SK-N-SH treated with all-trans-retinoic acid at 6 μM for 48 hours (cell line): ENCODE measurements around the gene ANKRD44.

Experiments
- ARNTL ChIP-seq: fragments of 450-650 bp; formaldehyde crosslinking; IDR thresholded peaks from 2 replicates; pipeline ENCODE4 v1.5.0; 2020; ENCODE audit warnings: low read depth, mild to moderate bottlenecking, moderate library complexity, borderline replicate concordance
- BACH2 ChIP-seq: fragments of 250-450 bp; sonication (Bioruptor Pico); IDR thresholded peaks from 2 replicates; pipeline ENCODE4 v1.9.0; 2021; ENCODE audit warnings: mild to moderate bottlenecking, borderline replicate concordance
- CSDC2 ChIP-seq: fragments of 250-450 bp; sonication (Bioruptor Pico); IDR thresholded peaks from 2 replicates; pipeline ENCODE4 v1.5.0; 2020; ENCODE audit warnings: mild to moderate bottlenecking, moderate library complexity
- ESRRG ChIP-seq: fragments of 250-450 bp; sonication (Bioruptor Pico); IDR thresholded peaks from 2 replicates; pipeline ENCODE4 v1.6.1; 2021; ENCODE audit warnings: mild to moderate bottlenecking
- PPARA ChIP-seq: fragments of 250-450 bp; sonication (Bioruptor Pico); IDR thresholded peaks from 2 replicates; pipeline ENCODE4 v1.5.0; 2020; ENCODE audit warnings: mild to moderate bottlenecking, borderline replicate concordance
- RARB ChIP-seq: fragments of 250-450 bp; sonication (Bioruptor Pico); IDR thresholded peaks from 2 replicates; pipeline ENCODE4 v1.8.0; 2021; ENCODE audit warnings: mild to moderate bottlenecking, moderate library complexity
- SNAI2 ChIP-seq: fragments of 250-450 bp; sonication (Bioruptor Pico); IDR thresholded peaks from 2 replicates; pipeline ENCODE4 v1.5.0; 2020; ENCODE audit warnings: mild to moderate bottlenecking, moderate library complexity
- ZFP3 ChIP-seq: fragments of 250-450 bp; sonication (Bioruptor Pico); IDR thresholded peaks from 2 replicates; pipeline ENCODE4 v1.5.0; 2020; ENCODE audit warnings: mild to moderate bottlenecking, moderate library complexity
- ZNF565 ChIP-seq: fragments of 450-650 bp; formaldehyde crosslinking; conservative IDR thresholded peaks from 2 replicates; pipeline ENCODE4 v1.5.0; 2020; ENCODE audit warnings: low read depth, mild to moderate bottlenecking, moderate library complexity
- ZNF70 ChIP-seq: fragments of 450-650 bp; formaldehyde crosslinking; IDR thresholded peaks from 2 replicates; pipeline ENCODE4 v1.5.0; 2020; ENCODE audit warnings: mild to moderate bottlenecking, moderate library complexity
- TF ChIP-seq, protein P1 (sequence below): fragments of 250-450 bp; sonication (Bioruptor Pico); IDR thresholded peaks from 2 replicates; pipeline ENCODE4 v1.8.0; 2020; ENCODE audit warnings: mild to moderate bottlenecking, moderate library complexity, borderline replicate concordance
- TF ChIP-seq, protein P2 (sequence below): fragments of 250-450 bp; sonication (Bioruptor Pico); IDR thresholded peaks from 2 replicates; pipeline ENCODE4 v1.5.0; 2020; ENCODE audit warnings: mild to moderate bottlenecking, moderate library complexity
- TF ChIP-seq, protein P3 (sequence below): fragments of 250-450 bp; sonication (Bioruptor Pico); IDR thresholded peaks from 2 replicates; pipeline ENCODE4 v1.5.1; 2020; ENCODE audit warnings: low read depth, mild to moderate bottlenecking, moderate library complexity
- TF ChIP-seq, protein P4 (sequence below): fragments of 250-450 bp; sonication (Bioruptor Pico); IDR thresholded peaks from 2 replicates; pipeline ENCODE4 v1.5.1; 2021; ENCODE audit warnings: mild to moderate bottlenecking, moderate library complexity

DNA sequence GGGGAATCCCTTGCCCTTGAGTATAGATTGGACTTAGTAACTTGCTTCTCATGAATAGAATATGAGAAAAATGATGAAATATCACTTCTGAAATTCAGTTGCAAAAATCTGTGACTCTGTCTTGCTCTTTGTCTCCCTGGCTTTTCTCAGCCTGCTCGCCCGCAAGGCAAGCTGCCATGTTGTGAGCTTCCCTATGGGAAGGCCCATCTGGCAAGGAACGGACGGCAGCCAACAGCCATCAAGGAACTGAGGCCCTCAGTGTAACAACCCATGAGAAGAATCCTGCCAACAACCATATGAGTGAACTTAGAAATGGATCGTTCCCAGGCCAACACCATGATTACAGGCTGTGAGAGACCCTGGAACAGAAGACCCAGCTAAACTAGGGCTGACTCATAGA, 325.7 kb downstream of the ANKRD44 start:
- TF ChIP-seq ZNF70 (CRISPR knock-in tag) (no peak), RARB (CRISPR knock-in tag) (no peak), SNAI2 (CRISPR knock-in tag) (no peak), BACH2 (no peak), ZNF565 (CRISPR knock-in tag) (no peak), CSDC2 (CRISPR knock-in tag) (no peak), ESRRG (no peak), ZFP3 (CRISPR knock-in tag) (no peak), ARNTL (CRISPR knock-in tag) (no peak), PPARA (CRISPR knock-in tag) (no peak)
- TF ChIP-seq, protein P1, sequence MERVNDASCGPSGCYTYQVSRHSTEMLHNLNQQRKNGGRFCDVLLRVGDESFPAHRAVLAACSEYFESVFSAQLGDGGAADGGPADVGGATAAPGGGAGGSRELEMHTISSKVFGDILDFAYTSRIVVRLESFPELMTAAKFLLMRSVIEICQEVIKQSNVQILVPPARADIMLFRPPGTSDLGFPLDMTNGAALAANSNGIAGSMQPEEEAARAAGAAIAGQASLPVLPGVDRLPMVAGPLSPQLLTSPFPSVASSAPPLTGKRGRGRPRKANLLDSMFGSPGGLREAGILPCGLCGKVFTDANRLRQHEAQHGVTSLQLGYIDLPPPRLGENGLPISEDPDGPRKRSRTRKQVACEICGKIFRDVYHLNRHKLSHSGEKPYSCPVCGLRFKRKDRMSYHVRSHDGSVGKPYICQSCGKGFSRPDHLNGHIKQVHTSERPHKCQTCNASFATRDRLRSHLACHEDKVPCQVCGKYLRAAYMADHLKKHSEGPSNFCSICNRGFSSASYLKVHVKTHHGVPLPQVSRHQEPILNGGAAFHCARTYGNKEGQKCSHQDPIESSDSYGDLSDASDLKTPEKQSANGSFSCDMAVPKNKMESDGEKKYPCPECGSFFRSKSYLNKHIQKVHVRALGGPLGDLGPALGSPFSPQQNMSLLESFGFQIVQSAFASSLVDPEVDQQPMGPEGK = no peak
- TF ChIP-seq, protein P2, sequence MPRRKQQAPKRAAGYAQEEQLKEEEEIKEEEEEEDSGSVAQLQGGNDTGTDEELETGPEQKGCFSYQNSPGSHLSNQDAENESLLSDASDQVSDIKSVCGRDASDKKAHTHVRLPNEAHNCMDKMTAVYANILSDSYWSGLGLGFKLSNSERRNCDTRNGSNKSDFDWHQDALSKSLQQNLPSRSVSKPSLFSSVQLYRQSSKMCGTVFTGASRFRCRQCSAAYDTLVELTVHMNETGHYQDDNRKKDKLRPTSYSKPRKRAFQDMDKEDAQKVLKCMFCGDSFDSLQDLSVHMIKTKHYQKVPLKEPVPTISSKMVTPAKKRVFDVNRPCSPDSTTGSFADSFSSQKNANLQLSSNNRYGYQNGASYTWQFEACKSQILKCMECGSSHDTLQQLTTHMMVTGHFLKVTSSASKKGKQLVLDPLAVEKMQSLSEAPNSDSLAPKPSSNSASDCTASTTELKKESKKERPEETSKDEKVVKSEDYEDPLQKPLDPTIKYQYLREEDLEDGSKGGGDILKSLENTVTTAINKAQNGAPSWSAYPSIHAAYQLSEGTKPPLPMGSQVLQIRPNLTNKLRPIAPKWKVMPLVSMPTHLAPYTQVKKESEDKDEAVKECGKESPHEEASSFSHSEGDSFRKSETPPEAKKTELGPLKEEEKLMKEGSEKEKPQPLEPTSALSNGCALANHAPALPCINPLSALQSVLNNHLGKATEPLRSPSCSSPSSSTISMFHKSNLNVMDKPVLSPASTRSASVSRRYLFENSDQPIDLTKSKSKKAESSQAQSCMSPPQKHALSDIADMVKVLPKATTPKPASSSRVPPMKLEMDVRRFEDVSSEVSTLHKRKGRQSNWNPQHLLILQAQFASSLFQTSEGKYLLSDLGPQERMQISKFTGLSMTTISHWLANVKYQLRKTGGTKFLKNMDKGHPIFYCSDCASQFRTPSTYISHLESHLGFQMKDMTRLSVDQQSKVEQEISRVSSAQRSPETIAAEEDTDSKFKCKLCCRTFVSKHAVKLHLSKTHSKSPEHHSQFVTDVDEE (CRISPR knock-in tag) = no peak
- TF ChIP-seq, protein P3, sequence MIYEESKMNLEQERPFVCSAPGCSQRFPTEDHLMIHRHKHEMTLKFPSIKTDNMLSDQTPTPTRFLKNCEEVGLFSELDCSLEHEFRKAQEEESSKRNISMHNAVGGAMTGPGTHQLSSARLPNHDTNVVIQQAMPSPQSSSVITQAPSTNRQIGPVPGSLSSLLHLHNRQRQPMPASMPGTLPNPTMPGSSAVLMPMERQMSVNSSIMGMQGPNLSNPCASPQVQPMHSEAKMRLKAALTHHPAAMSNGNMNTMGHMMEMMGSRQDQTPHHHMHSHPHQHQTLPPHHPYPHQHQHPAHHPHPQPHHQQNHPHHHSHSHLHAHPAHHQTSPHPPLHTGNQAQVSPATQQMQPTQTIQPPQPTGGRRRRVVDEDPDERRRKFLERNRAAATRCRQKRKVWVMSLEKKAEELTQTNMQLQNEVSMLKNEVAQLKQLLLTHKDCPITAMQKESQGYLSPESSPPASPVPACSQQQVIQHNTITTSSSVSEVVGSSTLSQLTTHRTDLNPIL (CRISPR knock-in tag) = no peak
- TF ChIP-seq, protein P4, sequence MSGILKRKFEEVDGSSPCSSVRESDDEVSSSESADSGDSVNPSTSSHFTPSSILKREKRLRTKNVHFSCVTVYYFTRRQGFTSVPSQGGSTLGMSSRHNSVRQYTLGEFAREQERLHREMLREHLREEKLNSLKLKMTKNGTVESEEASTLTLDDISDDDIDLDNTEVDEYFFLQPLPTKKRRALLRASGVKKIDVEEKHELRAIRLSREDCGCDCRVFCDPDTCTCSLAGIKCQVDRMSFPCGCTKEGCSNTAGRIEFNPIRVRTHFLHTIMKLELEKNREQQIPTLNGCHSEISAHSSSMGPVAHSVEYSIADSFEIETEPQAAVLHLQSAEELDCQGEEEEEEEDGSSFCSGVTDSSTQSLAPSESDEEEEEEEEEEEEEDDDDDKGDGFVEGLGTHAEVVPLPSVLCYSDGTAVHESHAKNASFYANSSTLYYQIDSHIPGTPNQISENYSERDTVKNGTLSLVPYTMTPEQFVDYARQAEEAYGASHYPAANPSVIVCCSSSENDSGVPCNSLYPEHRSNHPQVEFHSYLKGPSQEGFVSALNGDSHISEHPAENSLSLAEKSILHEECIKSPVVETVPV = no peak
